Adrenal gland (tissue), 12 donors: Measurements from ENCODE around the gene TTC33. TPM values are rescaled to one million over a fixed set of nuclear protein-coding genes. Genes with fewer than 3 reads are reported as not detected.

ENCODE experiments used
- DNase-seq, 7 donors: peaks; one replicate each; pipeline ENCODE4 v3.0.0-alpha.2; 2019 to 2020
- H3K27ac ChIP-seq, 5 donors: fragments of 200-600 bp; sonication (generic) in 4 of 5; 1 replicate in 3 of 5; 2 replicates in 2 of 5; pipeline versions ENCODE4 v1.5.1 to v1.8.0; 2016 to 2020; ENCODE audit warnings: mild to moderate bottlenecking in 1 of 5
- H3K27me3 ChIP-seq: fragments of 200-600 bp; 2 replicates; pipeline ENCODE4 v1.8.0; 2021
- H3K36me3 ChIP-seq, 2 donors: fragments of 200-600 bp; replicated peaks in 1 of 2; 1 replicate in 1 of 2; 2 replicates in 1 of 2; pipeline versions ENCODE4 v1.5.1 to v1.8.0; 2018 to 2022
- H3K4me1 ChIP-seq, 2 donors: fragments of 200-600 bp; replicated peaks in 1 of 2; 1 replicate in 1 of 2; 2 replicates in 1 of 2; pipeline versions ENCODE4 v1.5.1 to v1.8.0; 2018 to 2021
- H3K4me3 ChIP-seq, 4 donors: fragments of 200-600 bp; sonication (generic) in 3 of 4; one replicate each; pipeline ENCODE4 v1.5.1; 2016 to 2018
- H3K9me3 ChIP-seq, 3 donors: fragments of 200-600 bp; sonication (generic) in 1 of 3; replicated peaks in 1 of 3; 1 replicate in 2 of 3; 2 replicates in 1 of 3; pipeline versions ENCODE4 v1.5.1 to v1.8.0; 2016 to 2021
- POLR2A ChIP-seq, 2 donors: fragments of 450-650 bp; IDR thresholded peaks; one replicate each; pipeline ENCODE4 v1.6.1; 2017; ENCODE audit warnings: antibody characterized with exemption in 2 of 2, mild to moderate bottlenecking in 2 of 2, moderate library complexity in 1 of 2
- WGBS, 4 donors: extraction: QIAGEN DNeasy Blood & Tissue Kit in 2 of 4; methylation state at CpG; one replicate each; pipeline versions ENCODE4 v1.1.5 to v1.1.7; 2013 to 2017; 5-methylcytosine and 5-hydroxymethylcytosine counted together
- intact Hi-C, 2 donors: fragments of 100-400 bp; cut with DNase I; formaldehyde crosslinking; loops; one replicate each; pipeline versions ENCODE4 v1.14.1 to v1.15.0; 2022 to 2023
- polyA plus RNA-seq, 3 donors: library from polyadenylated mRNA; stranded (reverse); fragments of 200-250 nt in 2 of 3; fragments of 350-450 nt in 1 of 3; fragmentation: Illumina TruSeq in 1 of 3; extraction: RNeasy Lipid Tissue Mini Kit (QIAGEN cat#74804) in 1 of 3; gene quantifications; one replicate each; pipeline ENCODE4 v1.2.3, GENCODE V29; 2013 to 2014
- total RNA-seq, 9 donors: library from RNA; depleted of rRNA in 4 of 9; stranded (reverse); fragments of >200 nt in 4 of 9; fragments of 120-200 nt in 1 of 9; fragmentation: NEBNext Ultra II Directional in 1 of 9; extraction: Animal tissue kit (Norgen Biotek cat#: 25700) in 1 of 9; gene quantifications; one replicate each; pipeline versions ENCODE4 v1.1.0 to v1.2.4, GENCODE V29; 2013 to 2023
- TF ChIP-seq, protein P1 (sequence below), 6 experiments: fragments of 450-650 bp in 4 of 6; fragments of 200-600 bp in 2 of 6; sonication (generic) in 1 of 6; IDR thresholded peaks; 1 replicate in 5 of 6; 2 replicates in 1 of 6; pipeline versions ENCODE4 v1.5.1 to v1.8.0; 2016 to 2021; ENCODE audit warnings: antibody characterized with exemption in 6 of 6, mild to moderate bottlenecking in 2 of 6, moderate library complexity in 1 of 6
- donor health status: healthy with polysubstance abuse.
- donor health status: Bipolar disorder and iron deficiency.
- donor health status: DM: yes; HTN: yes; CAD: no.
- donor health status: DM: no; HTN: no; CAD: no.
- donor health status: DM: no; HTN: no; CAD: no.
- donor health status: DM: yes; HTN: yes; CAD: no.

TTC33 gene
- total and polyA plus RNA-seq, 12 donors: 5.8 to 33.5 (median 15.3) TPM

DNA sequence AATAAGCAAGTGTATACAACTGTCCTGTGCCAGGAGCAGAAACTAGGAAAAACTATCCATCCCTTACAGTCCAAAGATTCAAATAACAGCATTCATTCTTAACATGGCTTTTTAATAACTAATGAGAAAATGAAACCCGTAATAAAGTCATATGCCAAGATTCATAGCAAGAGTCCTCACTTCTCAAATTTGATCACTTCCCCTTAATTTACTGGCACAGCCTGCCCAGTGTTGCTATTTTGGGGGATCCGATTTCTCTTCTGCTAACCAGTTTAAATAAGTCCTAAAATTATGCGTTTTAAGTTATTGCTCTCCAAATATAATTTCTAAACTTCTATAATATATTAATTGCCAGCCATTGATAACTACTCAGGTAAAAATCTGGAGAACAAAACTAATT lies 253.0 kb downstream of the TTC33 start:
- Histone ChIP-seq H3K9me3 (no peaks in the 10 kb centered on the region), H3K27me3 (no peaks in the 10 kb centered on the region), H3K27ac (peak overlapping the region in 2 of 5 donors; percentile 9 to 46), H3K4me3 (no peak overlapping the region), H3K36me3 (no peaks in the 10 kb centered on the region), H3K4me1 (no peaks in the 10 kb centered on the region)
- intact Hi-C loops: no loop called here
- DNase-seq: no peak
- 51 to 69% (median 55%) methylated on average over 3 of the region's 3 CpGs for WGBS, 4 donors
- TF ChIP-seq, protein P1, sequence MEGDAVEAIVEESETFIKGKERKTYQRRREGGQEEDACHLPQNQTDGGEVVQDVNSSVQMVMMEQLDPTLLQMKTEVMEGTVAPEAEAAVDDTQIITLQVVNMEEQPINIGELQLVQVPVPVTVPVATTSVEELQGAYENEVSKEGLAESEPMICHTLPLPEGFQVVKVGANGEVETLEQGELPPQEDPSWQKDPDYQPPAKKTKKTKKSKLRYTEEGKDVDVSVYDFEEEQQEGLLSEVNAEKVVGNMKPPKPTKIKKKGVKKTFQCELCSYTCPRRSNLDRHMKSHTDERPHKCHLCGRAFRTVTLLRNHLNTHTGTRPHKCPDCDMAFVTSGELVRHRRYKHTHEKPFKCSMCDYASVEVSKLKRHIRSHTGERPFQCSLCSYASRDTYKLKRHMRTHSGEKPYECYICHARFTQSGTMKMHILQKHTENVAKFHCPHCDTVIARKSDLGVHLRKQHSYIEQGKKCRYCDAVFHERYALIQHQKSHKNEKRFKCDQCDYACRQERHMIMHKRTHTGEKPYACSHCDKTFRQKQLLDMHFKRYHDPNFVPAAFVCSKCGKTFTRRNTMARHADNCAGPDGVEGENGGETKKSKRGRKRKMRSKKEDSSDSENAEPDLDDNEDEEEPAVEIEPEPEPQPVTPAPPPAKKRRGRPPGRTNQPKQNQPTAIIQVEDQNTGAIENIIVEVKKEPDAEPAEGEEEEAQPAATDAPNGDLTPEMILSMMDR (IDR thresholded peaks at IDR 0.05): no peak
- TF ChIP-seq POLR2A (IDR thresholded peaks at IDR 0.05): no peak

DNA sequence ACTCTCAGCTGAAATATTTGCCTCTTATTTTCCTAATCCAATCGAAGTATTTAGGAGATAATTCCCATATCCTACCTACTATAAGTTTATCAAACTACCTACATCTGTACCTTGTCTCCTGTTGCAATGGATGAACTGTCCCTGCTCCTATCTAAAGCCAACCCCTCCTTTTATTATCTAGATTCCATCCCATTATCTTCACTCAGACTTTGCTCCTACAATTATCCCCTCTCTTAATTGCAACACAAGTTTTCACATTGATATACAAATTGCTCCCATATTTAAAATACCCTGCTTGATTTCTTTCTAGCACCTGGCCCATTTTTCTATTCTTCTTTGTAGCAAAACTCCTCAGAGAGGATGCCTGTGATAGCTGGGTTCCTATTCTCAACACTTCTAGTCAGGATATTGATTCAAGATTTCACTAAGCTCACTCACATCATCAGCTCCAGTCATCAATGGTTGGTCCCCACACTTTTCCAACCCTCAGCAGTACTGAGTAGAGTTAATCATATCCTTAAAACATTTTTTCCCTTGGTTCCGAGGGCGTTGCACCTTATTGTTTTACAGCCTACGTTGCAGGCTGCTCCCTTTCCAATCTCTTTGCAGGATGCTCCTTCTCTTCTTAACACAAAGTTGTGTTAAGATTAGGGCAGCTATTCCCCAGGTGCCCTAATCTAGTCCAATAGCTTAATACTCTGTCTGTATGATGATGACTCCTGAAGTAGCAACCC lies 253.9 kb downstream of the TTC33 start:
- WGBS, 4 donors: 67 to 75% (median 73%) methylated on average over 4 of the region's 4 CpGs
- no peaks in the 10 kb centered on the region for H3K9me3 ChIP-seq
- H3K27me3 ChIP-seq: no peaks in the 10 kb centered on the region
- TF ChIP-seq POLR2A (IDR thresholded peaks at IDR 0.05): no peak
- TF ChIP-seq, protein P1 (IDR thresholded peaks at IDR 0.05): no peak
- no peaks in the 10 kb centered on the region for H3K4me1 ChIP-seq
- no peaks in the 10 kb centered on the region for H3K36me3 ChIP-seq
- no peak for DNase-seq
- intact Hi-C loops: no loop called here
- H3K4me3 ChIP-seq: no peak overlapping the region
- peak overlapping the region in 1 of 5 donors; percentile 46 for H3K27ac ChIP-seq

DNA sequence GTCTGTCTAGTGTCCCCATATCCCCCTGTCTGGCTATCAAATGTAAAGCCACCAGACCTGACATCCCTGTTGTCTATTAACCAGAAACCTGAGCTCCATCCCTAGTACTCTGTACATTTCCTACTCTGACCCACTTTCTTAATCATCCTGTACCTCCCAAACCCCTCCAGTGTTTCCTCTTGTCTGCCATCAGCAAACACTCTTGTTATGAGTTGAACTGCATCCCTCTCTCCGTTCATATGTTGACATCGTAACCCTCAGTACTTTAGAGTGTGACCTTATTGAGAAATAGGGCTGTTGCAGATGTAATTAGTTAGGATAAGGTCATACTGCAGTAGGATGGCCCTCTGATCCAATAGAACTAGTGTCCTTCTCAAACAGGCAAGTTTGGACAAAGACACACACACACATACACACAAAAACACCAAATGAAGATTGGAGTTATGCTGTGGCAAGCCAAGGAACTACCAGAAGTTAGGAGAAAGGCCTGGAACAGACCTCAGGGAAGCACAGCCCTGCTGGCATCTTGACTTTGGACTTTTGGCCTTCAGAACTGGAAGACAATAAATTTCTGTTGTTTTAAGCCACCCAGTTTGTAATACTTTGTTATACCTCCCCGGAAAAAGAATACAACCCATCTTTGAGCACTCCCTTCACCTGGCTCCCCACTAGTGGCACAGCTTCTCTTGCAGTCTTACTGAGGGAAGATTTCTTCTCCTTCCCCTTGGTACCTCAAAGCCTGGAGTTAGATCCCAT lies 256.1 kb downstream of the TTC33 start:
- Histone ChIP-seq H3K4me1 (no peaks in the 10 kb centered on the region), H3K36me3 (no peaks in the 10 kb centered on the region), H3K9me3 (no peaks in the 10 kb centered on the region), H3K4me3 (no peak overlapping the region), H3K27ac (no peak overlapping the region), H3K27me3 (no peaks in the 10 kb centered on the region)
- DNase-seq: no peak
- 71 to 80% (median 73%) methylated on average over 3 of the region's 3 CpGs for WGBS, 4 donors
- TF ChIP-seq POLR2A (IDR thresholded peaks at IDR 0.05): no peak
- TF ChIP-seq, protein P1 (IDR thresholded peaks at IDR 0.05): no peak
- intact Hi-C loops: no loop called here

DNA sequence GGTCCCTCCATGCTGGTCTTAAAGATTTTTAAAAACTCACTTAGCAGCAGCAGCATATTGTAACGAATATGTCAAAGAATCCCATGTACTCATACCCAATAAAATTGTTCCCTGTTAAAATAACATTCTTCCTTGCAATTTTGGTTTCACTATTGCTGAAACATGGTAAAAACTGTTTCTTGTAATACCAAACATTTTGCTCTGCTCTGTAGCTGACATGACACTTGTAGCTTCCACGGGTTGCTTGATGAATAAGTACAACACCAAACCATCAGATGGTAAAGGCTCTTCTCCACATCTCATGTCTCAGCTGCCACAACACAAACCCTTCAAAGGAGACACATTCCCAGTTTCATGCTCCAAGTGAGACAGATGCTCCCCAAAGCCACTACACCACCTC lies 256.8 kb downstream of the TTC33 start:
- no peak for DNase-seq
- Histone ChIP-seq H3K4me1 (no peaks in the 10 kb centered on the region), H3K27me3 (no peaks in the 10 kb centered on the region), H3K36me3 (no peaks in the 10 kb centered on the region), H3K4me3 (no peak overlapping the region), H3K9me3 (no peaks in the 10 kb centered on the region), H3K27ac (no peak overlapping the region)
- intact Hi-C loops: no loop called here
- TF ChIP-seq POLR2A (IDR thresholded peaks at IDR 0.05): no peak
- TF ChIP-seq, protein P1 (IDR thresholded peaks at IDR 0.05): no peak
- WGBS, 4 donors: 38 to 68% (median 61%) methylated on average over 2 of the region's 2 CpGs
